Measurements from ENCODE around the gene GZMH.
"Not testable (repeated sequence)": the region's sequence is repeated elsewhere in the genome, so short reads cannot be mapped to it uniquely, and the experiment has no call there.

The GZMH gene

GRCh38 chr14:24591004-24591403 is 18.5 kb downstream of the GZMH start:
- FAIRE-seq, result not testable (repeated sequence)

- FAIRE-seq, result not testable (repeated sequence)
These were observed 25.1 kb downstream of the GZMH start for GRCh38 chr14:24584402-24584801.

GRCh38 chr14:24578558-24578957 is 30.9 kb downstream of the GZMH start:
- no peak for FAIRE-seq

GRCh38 chr14:24576771-24577170 is 32.7 kb downstream of the GZMH start:
- no peak for FAIRE-seq

GRCh38 chr14:24576182-24576581 is 33.3 kb downstream of the GZMH start, which contains the start of gene CTSG:
Gene CTSG (minus strand): TSS chr14:24576250. CDS start chr14:24576223, 27 bp downstream.
- no peak for FAIRE-seq

GRCh38 chr14:24574206-24574774 is 35.2 kb downstream of the GZMH start:
- no peak for FAIRE-seq

- no peak for FAIRE-seq
These were observed 43.2 kb downstream of the GZMH start for GRCh38 chr14:24566318-24566717.

GRCh38 chr14:24565766-24566165 is 43.7 kb downstream of the GZMH start:
- no peak for FAIRE-seq

- no peak for FAIRE-seq
These were observed 46.0 kb downstream of the GZMH start for GRCh38 chr14:24563505-24563904.

- no peak for FAIRE-seq
These were observed 52.7 kb downstream of the GZMH start for GRCh38 chr14:24556756-24557155.
